ENCODE data around the gene ABI1. TPM values are rescaled to one million over a fixed set of nuclear protein-coding genes. Genes with fewer than 3 reads are reported as not detected.

Gene ABI1
- total and polyA plus RNA-seq, 4 donors: 25.1 to 70.2 (median 45.3) TPM

GRCh38 chr10:26741368-26741767, 119.4 kb downstream of the ABI1 start:
- Histone ChIP-seq H3K9ac (ENCODE audit: insufficient read depth in 1 of 2, low read length in 2 of 2) (no peak overlapping the region), H3K27me3 (ENCODE audit: control insufficient read depth in 3 of 3, insufficient read depth in 3 of 3, low read length in 2 of 3) (no peaks in the 10 kb centered on the region), H3K4me3 (no peak overlapping the region), H3K27ac (ENCODE audit: low read depth in 1 of 2, low read length in 1 of 2) (no peak overlapping the region), H3K36me3 (ENCODE audit: control insufficient read depth in 4 of 4, insufficient read depth in 4 of 4, low read length in 4 of 4) (peaks cover 14 to 22% (median 15%) of the 10 kb centered on the region in 4 donors), H3K9me3 (ENCODE audit: control insufficient read depth in 4 of 4, insufficient read depth in 3 of 4, low read length in 3 of 4) (no peaks in the 10 kb centered on the region), H3K4me1 (ENCODE audit: control insufficient read depth in 5 of 5, insufficient read depth in 5 of 5, low read length in 5 of 5) (no peaks in the 10 kb centered on the region)
- no peak for DNase-seq
- no peak for ATAC-seq (ENCODE audit: insufficient read depth, low FRiP score)
- 96 to 99% methylated on average over 4 of the region's 4 CpGs for WGBS, 2 donors
- TF ChIP-seq CTCF (IDR thresholded peaks at IDR 0.05; ENCODE audit: control extremely low read depth, extremely low read depth): no peak

- Histone ChIP-seq H3K27me3 (ENCODE audit: control insufficient read depth in 3 of 3, insufficient read depth in 3 of 3, low read length in 2 of 3) (no peaks in the 10 kb centered on the region), H3K4me1 (ENCODE audit: control insufficient read depth in 5 of 5, insufficient read depth in 5 of 5, low read length in 5 of 5) (peaks cover 0 to under 1% (median 0%) of the 10 kb centered on the region in 5 donors), H3K27ac (ENCODE audit: low read depth in 1 of 2, low read length in 1 of 2) (no peak overlapping the region), H3K36me3 (ENCODE audit: control insufficient read depth in 4 of 4, insufficient read depth in 4 of 4, low read length in 4 of 4) (peaks cover 16 to 28% (median 24%) of the 10 kb centered on the region in 4 donors), H3K4me3 (no peak overlapping the region), H3K9me3 (ENCODE audit: control insufficient read depth in 4 of 4, insufficient read depth in 3 of 4, low read length in 3 of 4) (no peaks in the 10 kb centered on the region), H3K9ac (ENCODE audit: insufficient read depth in 1 of 2, low read length in 2 of 2) (no peak overlapping the region)
- ATAC-seq (ENCODE audit: insufficient read depth, low FRiP score) (no peak), DNase-seq (no peak)
- 68 to 81% methylated on average over 6 of the region's 6 CpGs for WGBS, 2 donors
- TF ChIP-seq CTCF (IDR thresholded peaks at IDR 0.05; ENCODE audit: control extremely low read depth, extremely low read depth): no peak
These were observed 121.6 kb downstream of the ABI1 start for GRCh38 chr10:26739071-26739631.

GRCh38 chr10:26738301-26738911, 122.4 kb downstream of the ABI1 start:
- H3K27me3 ChIP-seq (ENCODE audit: control insufficient read depth in 3 of 3, insufficient read depth in 3 of 3, low read length in 2 of 3): no peaks in the 10 kb centered on the region
- H3K36me3 ChIP-seq (ENCODE audit: control insufficient read depth in 4 of 4, insufficient read depth in 4 of 4, low read length in 4 of 4): peaks cover 18 to 25% (median 19%) of the 10 kb centered on the region in 4 donors
- no peak overlapping the region for H3K27ac ChIP-seq (ENCODE audit: low read depth in 1 of 2, low read length in 1 of 2)
- WGBS, 2 donors: 89 to 90% methylated on average over 5 of the region's 5 CpGs
- TF ChIP-seq CTCF (IDR thresholded peaks at IDR 0.05; ENCODE audit: control extremely low read depth, extremely low read depth): no peak
- H3K9ac ChIP-seq (ENCODE audit: insufficient read depth in 1 of 2, low read length in 2 of 2): no peak overlapping the region
- no peaks in the 10 kb centered on the region for H3K9me3 ChIP-seq (ENCODE audit: control insufficient read depth in 4 of 4, insufficient read depth in 3 of 4, low read length in 3 of 4)
- H3K4me3 ChIP-seq: no peak overlapping the region
- ATAC-seq (ENCODE audit: insufficient read depth, low FRiP score) (no peak), DNase-seq (no peak)
- peaks cover 0 to 2% (median 0%) of the 10 kb centered on the region in 5 donors for H3K4me1 ChIP-seq (ENCODE audit: control insufficient read depth in 5 of 5, insufficient read depth in 5 of 5, low read length in 5 of 5)

Measured in lung (tissue), 12 donors.